Heart left ventricle (tissue), 13 donors: ENCODE results near the gene STRA6.

Experiments used
- CTCF ChIP-seq, 12 donors: fragments of 200-600 bp; sonication (generic) in 4 of 12; IDR thresholded peaks; one replicate each; pipeline versions ENCODE4 v1.5.0 to v1.8.0; 2018 to 2022; ENCODE audit warnings: antibody characterized with exemption in 12 of 12, mild to moderate bottlenecking in 5 of 12
- POLR2A ChIP-seq, 2 donors: fragments of 450-650 bp; IDR thresholded peaks; one replicate each; pipeline ENCODE4 v1.6.1; 2017; ENCODE audit warnings: antibody characterized with exemption in 2 of 2, mild to moderate bottlenecking in 2 of 2, moderate library complexity in 2 of 2
- donor health status: ischemic (EF 13 %, LVEDD 7.1; RV severe dilation, severe dysfunction).
- donor health status: DM: no; HTN: yes; CAD: no.
- donor health status: DM: no; HTN: no; CAD: no.
- donor health status: ischemic (EF 25% LVEDD 6.9; RV normal size, moderate dysfunction).
- donor health status: ischemic (EF 25% LVEDD 5.7; RV mildly dilated, moderate dysfunction).
- donor health status: ischemic (EF 35%, LVEDD 5.7; RV mildly dilated, moderate dysfunction).
- donor health status: nonischemic (EF 11% LVEDD 7.7; RV severe dilation, severe dysfunction).
- donor health status: DM: yes; HTN: yes; CAD: no.
- donor health status: PGD.
- donor health status: ischemic (EF 29% LVEDD 5.4; RV normal size, mild dysfunction).
- donor health status: nonischemic (EF 23%, LVEDD 6.1; RV moderate dilation, normal function).

- TF ChIP-seq CTCF (IDR thresholded peaks at IDR 0.05) (peak; percentile 17 to 59 (median 40)), POLR2A (IDR thresholded peaks at IDR 0.05) (no peak)
Observed at GRCh38 chr15:74134387-74135027, 68.1 kb downstream of the STRA6 start.
